Heart left ventricle (tissue), 16 donors: ENCODE data around the gene ARL5C. TPM values are rescaled to one million over a fixed set of nuclear protein-coding genes. Genes with fewer than 3 reads are reported as not detected.

Experiments used
- ATAC-seq, 4 donors: fragments of 200-7000 bp; cut with Tn5 transposase; one replicate each; pipeline ENCODE4 v1.9.1; 2020 to 2022; ENCODE audit warnings: moderate library complexity in 4 of 4, mild to moderate bottlenecking in 3 of 4, moderate number of reproducible peaks in 1 of 4
- DNase-seq, 5 donors: peaks; one replicate each; pipeline ENCODE4 v3.0.0-alpha.2; 2020
- H3K27ac ChIP-seq, 12 donors: fragments of 200-600 bp; sonication (generic) in 4 of 12; one replicate each; pipeline versions ENCODE4 v1.5.0 to v1.8.0; 2016 to 2022; ENCODE audit warnings: mild to moderate bottlenecking in 2 of 12
- H3K27me3 ChIP-seq, 9 donors: fragments of 200-600 bp; sonication (generic) in 2 of 9; one replicate each; pipeline versions ENCODE4 v1.5.1 to v1.8.0; 2016 to 2022; ENCODE audit warnings: mild to moderate bottlenecking in 3 of 9
- H3K36me3 ChIP-seq, 9 donors: fragments of 200-600 bp; sonication (generic) in 2 of 9; one replicate each; pipeline versions ENCODE4 v1.5.0 to v1.8.0; 2018 to 2022; ENCODE audit warnings: mild to moderate bottlenecking in 2 of 9
- H3K4me1 ChIP-seq, 12 donors: fragments of 200-600 bp; sonication (generic) in 4 of 12; one replicate each; pipeline versions ENCODE4 v1.5.0 to v1.8.0; 2016 to 2022; ENCODE audit warnings: mild to moderate bottlenecking in 3 of 12
- H3K4me3 ChIP-seq, 12 donors: fragments of 200-600 bp; sonication (generic) in 4 of 12; one replicate each; pipeline versions ENCODE4 v1.5.0 to v1.8.0; 2017 to 2022; ENCODE audit warnings: mild to moderate bottlenecking in 9 of 12, moderate library complexity in 4 of 12
- H3K9me3 ChIP-seq, 12 donors: fragments of 200-600 bp; sonication (generic) in 4 of 12; one replicate each; pipeline versions ENCODE4 v1.5.0 to v1.8.0; 2016 to 2022; ENCODE audit warnings: mild to moderate bottlenecking in 1 of 12
- POLR2A ChIP-seq, 2 donors: fragments of 450-650 bp; IDR thresholded peaks; one replicate each; pipeline ENCODE4 v1.6.1; 2017; ENCODE audit warnings: antibody characterized with exemption in 2 of 2, mild to moderate bottlenecking in 2 of 2, moderate library complexity in 2 of 2
- WGBS, 4 donors: extraction: QIAGEN DNeasy Blood & Tissue Kit in 2 of 4; methylation state at CpG; one replicate each; pipeline versions ENCODE4 v1.1.5 to v1.1.7; 2013 to 2018; 5-methylcytosine and 5-hydroxymethylcytosine counted together
- intact Hi-C, 10 donors: fragments of 100-400 bp; cut with DNase I; formaldehyde crosslinking; loops; one replicate each; pipeline versions ENCODE4 v1.11.1 to v1.14.2; 2022
- polyA plus RNA-seq, 2 donors: library from polyadenylated mRNA; stranded (reverse); fragments of 200-250 nt; gene quantifications; one replicate each; pipeline ENCODE4 v1.2.3, GENCODE V29; 2013
- total RNA-seq, 9 donors: library from RNA; depleted of rRNA in 2 of 9; stranded (reverse); fragments of >200 nt in 2 of 9; fragmentation: NEBNext Ultra II Directional in 3 of 9; extraction: Animal tissue kit (Norgen Biotek cat#: 25700) in 3 of 9; gene quantifications; one replicate each; pipeline versions ENCODE4 v1.1.0 to v1.2.4, GENCODE V29; 2016 to 2023
- TF ChIP-seq, protein P1 (sequence below), 12 donors: fragments of 200-600 bp; sonication (generic) in 4 of 12; IDR thresholded peaks; one replicate each; pipeline versions ENCODE4 v1.5.0 to v1.8.0; 2018 to 2022; ENCODE audit warnings: antibody characterized with exemption in 12 of 12, mild to moderate bottlenecking in 5 of 12
- donor health status: ischemic (EF 13 %, LVEDD 7.1; RV severe dilation, severe dysfunction).
- donor health status: healthy with polysubstance abuse.
- donor health status: DM: no; HTN: yes; CAD: no.
- donor health status: DM: no; HTN: no; CAD: no.
- donor health status: ischemic (EF 25% LVEDD 6.9; RV normal size, moderate dysfunction).
- donor health status: ischemic (EF 25% LVEDD 5.7; RV mildly dilated, moderate dysfunction).
- donor health status: healthy.
- donor health status: DM: yes; HTN: yes; CAD: no.
- donor health status: ischemic (EF 35%, LVEDD 5.7; RV mildly dilated, moderate dysfunction).
- donor health status: nonischemic (EF 11% LVEDD 7.7; RV severe dilation, severe dysfunction).
- donor health status: DM: yes; HTN: yes; CAD: no.
- donor health status: PGD.
- donor health status: ischemic (EF 29% LVEDD 5.4; RV normal size, mild dysfunction).
- donor health status: nonischemic (EF 23%, LVEDD 6.1; RV moderate dilation, normal function).

Gene ARL5C
- total and polyA plus RNA-seq, 11 donors: not detected

GRCh38 chr17:39143552-39144093, 22.3 kb downstream of the ARL5C start:
- Histone ChIP-seq H3K4me1 (peaks cover 0 to 45% (median 19%) of the 10 kb centered on the region in 12 donors), H3K4me3 (no peak overlapping the region), H3K27me3 (no peaks in the 10 kb centered on the region), H3K36me3 (no peaks in the 10 kb centered on the region), H3K9me3 (no peaks in the 10 kb centered on the region), H3K27ac (peak overlapping the region; percentile 22 to 89 (median 79))
- 64 to 75% (median 71%) methylated on average over 6 to 7 of the region's 7 CpGs for WGBS, 4 donors
- intact Hi-C loops: loop anchor here in 1 of 10 donors (10.0 kb wide), 1 partner anchor 49 kb away; no protein-coding TSS in a partner anchor
- DNase-seq: peak; percentile 70 to 81 (median 78)
- TF ChIP-seq, protein P1, sequence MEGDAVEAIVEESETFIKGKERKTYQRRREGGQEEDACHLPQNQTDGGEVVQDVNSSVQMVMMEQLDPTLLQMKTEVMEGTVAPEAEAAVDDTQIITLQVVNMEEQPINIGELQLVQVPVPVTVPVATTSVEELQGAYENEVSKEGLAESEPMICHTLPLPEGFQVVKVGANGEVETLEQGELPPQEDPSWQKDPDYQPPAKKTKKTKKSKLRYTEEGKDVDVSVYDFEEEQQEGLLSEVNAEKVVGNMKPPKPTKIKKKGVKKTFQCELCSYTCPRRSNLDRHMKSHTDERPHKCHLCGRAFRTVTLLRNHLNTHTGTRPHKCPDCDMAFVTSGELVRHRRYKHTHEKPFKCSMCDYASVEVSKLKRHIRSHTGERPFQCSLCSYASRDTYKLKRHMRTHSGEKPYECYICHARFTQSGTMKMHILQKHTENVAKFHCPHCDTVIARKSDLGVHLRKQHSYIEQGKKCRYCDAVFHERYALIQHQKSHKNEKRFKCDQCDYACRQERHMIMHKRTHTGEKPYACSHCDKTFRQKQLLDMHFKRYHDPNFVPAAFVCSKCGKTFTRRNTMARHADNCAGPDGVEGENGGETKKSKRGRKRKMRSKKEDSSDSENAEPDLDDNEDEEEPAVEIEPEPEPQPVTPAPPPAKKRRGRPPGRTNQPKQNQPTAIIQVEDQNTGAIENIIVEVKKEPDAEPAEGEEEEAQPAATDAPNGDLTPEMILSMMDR (IDR thresholded peaks at IDR 0.05): no peak
- TF ChIP-seq POLR2A (IDR thresholded peaks at IDR 0.05): no peak
- peak; percentile 56 to 75 (median 67) for ATAC-seq

DNA sequence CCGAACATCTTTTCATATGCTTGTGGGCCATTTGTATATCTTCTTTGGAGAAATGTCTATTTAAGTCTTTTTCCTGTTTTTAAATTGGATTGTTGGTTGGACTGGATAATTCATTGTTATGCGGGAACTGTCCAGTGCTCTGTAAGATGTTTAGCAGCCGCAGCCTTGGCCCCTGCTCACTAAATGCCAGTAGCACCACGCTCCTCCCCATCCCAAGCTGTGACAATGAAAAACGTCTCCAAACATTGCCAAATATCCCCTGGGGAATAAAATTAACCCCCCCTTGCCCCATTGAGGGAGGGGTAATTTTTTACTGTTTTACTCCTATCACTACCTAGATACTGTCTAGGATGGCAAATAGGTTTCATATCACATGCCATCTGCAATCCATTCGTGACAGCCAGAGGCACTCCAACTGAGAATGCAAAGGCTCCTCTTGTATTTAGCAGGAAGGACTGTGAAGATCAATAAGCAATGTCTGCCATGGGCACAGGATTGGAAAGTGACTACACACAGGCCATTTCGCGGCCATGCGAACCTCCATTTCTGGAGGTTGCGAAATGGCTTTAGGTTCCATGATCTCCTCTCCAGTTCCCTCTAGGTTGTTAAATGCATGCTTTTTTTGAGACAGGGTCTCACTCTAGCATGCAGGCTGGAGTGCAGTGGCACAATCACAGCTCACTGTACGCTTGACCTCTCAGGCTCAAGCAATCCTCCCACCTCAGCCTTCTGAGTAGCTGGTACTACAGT, 23.9 kb downstream of the ARL5C start:
- TF ChIP-seq POLR2A (IDR thresholded peaks at IDR 0.05): no peak
- TF ChIP-seq, protein P1 (IDR thresholded peaks at IDR 0.05): no peak

GRCh38 chr17:39141294-39141693, 24.7 kb downstream of the ARL5C start:
- 95 to 97% (median 96%) methylated on average over 5 of the region's 5 CpGs for WGBS, 4 donors
- Histone ChIP-seq H3K27me3 (no peaks in the 10 kb centered on the region), H3K36me3 (no peaks in the 10 kb centered on the region), H3K27ac (no peak overlapping the region), H3K4me3 (no peak overlapping the region), H3K4me1 (peaks cover 0 to 47% (median 19%) of the 10 kb centered on the region in 12 donors), H3K9me3 (no peaks in the 10 kb centered on the region)
- intact Hi-C loops: loop anchor here in 1 of 10 donors (10.0 kb wide), 1 partner anchor 46 kb away; no protein-coding TSS in a partner anchor
- DNase-seq (no peak), ATAC-seq (no peak)
- TF ChIP-seq, protein P1 (IDR thresholded peaks at IDR 0.05): no peak
- TF ChIP-seq POLR2A (IDR thresholded peaks at IDR 0.05): no peak

More for the DNA sequence above, 23.9 kb downstream of the ARL5C start:
- DNase-seq (peak in 1 of 5 donors; percentile 7), ATAC-seq (no peak)
- no peaks in the 10 kb centered on the region for H3K27me3 ChIP-seq
- peak overlapping the region in 2 of 12 donors; percentile 83 to 85 for H3K27ac ChIP-seq
- H3K36me3 ChIP-seq: no peaks in the 10 kb centered on the region
- no peaks in the 10 kb centered on the region for H3K9me3 ChIP-seq
- intact Hi-C loops: loop anchor here in 1 of 10 donors (10.0 kb wide), 1 partner anchor 47 kb away; no protein-coding TSS in a partner anchor
- 82 to 87% (median 83%) methylated on average over 11 of the region's 11 CpGs for WGBS, 4 donors
- peaks cover 0 to 47% (median 19%) of the 10 kb centered on the region in 12 donors for H3K4me1 ChIP-seq
- no peak overlapping the region for H3K4me3 ChIP-seq

DNA sequence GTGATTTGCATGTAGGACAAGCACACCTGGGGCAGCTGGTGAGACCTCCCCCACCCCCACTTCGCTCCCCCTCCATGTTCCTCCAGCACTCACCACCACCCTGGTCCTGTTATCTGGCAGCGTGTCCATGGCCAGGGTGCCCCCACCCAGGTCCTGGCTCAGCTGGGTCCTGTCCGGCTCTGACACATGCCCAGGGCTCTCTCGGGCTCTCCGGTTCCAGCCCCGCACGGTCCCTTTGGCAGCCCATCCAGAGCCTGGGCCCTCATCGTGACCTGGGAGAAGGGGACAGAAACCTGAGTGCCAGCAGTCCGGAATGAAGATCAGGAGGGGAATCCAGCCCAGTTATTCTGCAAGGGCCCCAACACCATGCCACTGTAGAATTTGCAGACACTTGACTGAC, 26.4 kb downstream of the ARL5C start:
- ATAC-seq (no peak), DNase-seq (peak in 1 of 5 donors; percentile 19)
- TF ChIP-seq POLR2A (IDR thresholded peaks at IDR 0.05): no peak
- TF ChIP-seq, protein P1 (IDR thresholded peaks at IDR 0.05): no peak
- Histone ChIP-seq H3K27ac (peak overlapping the region in 3 of 12 donors; percentile 44 to 62 (median 60)), H3K9me3 (no peaks in the 10 kb centered on the region), H3K4me3 (no peak overlapping the region), H3K27me3 (no peaks in the 10 kb centered on the region), H3K4me1 (peaks cover 0 to 43% (median 12%) of the 10 kb centered on the region in 12 donors), H3K36me3 (peaks cover 0 to 5% (median 0%) of the 10 kb centered on the region in 9 donors)
- intact Hi-C loops: loop anchor here in 1 of 10 donors (5.0 kb wide), 1 partner anchor 42 kb away; no protein-coding TSS in a partner anchor
- 92 to 95% (median 93%) methylated on average over 7 to 9 of the region's 9 CpGs for WGBS, 4 donors
